Measurements from ENCODE around the gene CARNS1. TPM values are rescaled to one million over a fixed set of nuclear protein-coding genes. Genes with fewer than 3 reads are reported as not detected.

Gene CARNS1
- total RNA-seq, 6 donors from 2014 or later: 0.49 to 4.2 (median 0.89) TPM

- Histone ChIP-seq H3K4me3 (no peak overlapping the region), H3K36me3 (peaks cover 4 to 72% (median 65%) of the 10 kb centered on the region in 4 donors), H3K9me3 (no peaks in the 10 kb centered on the region), H3K4me1 (peaks cover 10 to 28% (median 11%) of the 10 kb centered on the region in 4 donors), H3K27me3 (no peaks in the 10 kb centered on the region), H3K27ac (no peak overlapping the region)
- TF ChIP-seq CTCF (IDR thresholded peaks at IDR 0.05): no peak
- ATAC-seq (ENCODE audit: low FRiP score in 2 of 2) (no peak), DNase-seq (peak in 1 of 2 donors; percentile 75)
- 83 to 92% methylated on average over 10 to 18 of the region's 22 CpGs for WGBS, 2 donors
Measured at GRCh38 chr11:67433536-67434394, 18.3 kb downstream of the CARNS1 start.

- H3K36me3 ChIP-seq: peaks cover 4 to 78% (median 69%) of the 10 kb centered on the region in 4 donors
- no peaks in the 10 kb centered on the region for H3K27me3 ChIP-seq
- DNase-seq (peak in 1 of 2 donors; percentile 80), ATAC-seq (ENCODE audit: low FRiP score in 2 of 2) (no peak)
- no peaks in the 10 kb centered on the region for H3K9me3 ChIP-seq
- WGBS, 2 donors: 77 to 85% methylated on average over 9 to 16 of the region's 23 CpGs
- H3K4me1 ChIP-seq: peaks cover 4 to 28% (median 8%) of the 10 kb centered on the region in 4 donors
- TF ChIP-seq CTCF (IDR thresholded peaks at IDR 0.05): no peak
- H3K4me3 ChIP-seq: no peak overlapping the region
- H3K27ac ChIP-seq: no peak overlapping the region
Measured at GRCh38 chr11:67434395-67434881, 19.0 kb downstream of the CARNS1 start.

- DNase-seq (peak in 1 of 2 donors; percentile 87), ATAC-seq (ENCODE audit: low FRiP score in 2 of 2) (no peak)
- WGBS, 2 donors: 81 to 92% methylated on average over 13 to 25 of the region's 26 CpGs
- Histone ChIP-seq H3K27me3 (no peaks in the 10 kb centered on the region), H3K4me1 (peaks cover 5 to 28% (median 7%) of the 10 kb centered on the region in 4 donors), H3K27ac (peak overlapping the region in 2 of 4 donors; percentile 27 to 52), H3K36me3 (peaks cover 4 to 86% (median 75%) of the 10 kb centered on the region in 4 donors), H3K4me3 (peak overlapping the region in 1 of 4 donors; percentile 42), H3K9me3 (no peaks in the 10 kb centered on the region)
- TF ChIP-seq POLR2AphosphoS5 (IDR thresholded peaks at IDR 0.05): no peak
- TF ChIP-seq EP300 (IDR thresholded peaks at IDR 0.05): no peak
- TF ChIP-seq CTCF (IDR thresholded peaks at IDR 0.05): no peak
- no peak for TF ChIP-seq POLR2A (IDR thresholded peaks at IDR 0.05)
Measured at GRCh38 chr11:67435031-67435726, 19.7 kb downstream of the CARNS1 start.

- peak overlapping the region in 3 of 4 donors; percentile 33 to 42 (median 40) for H3K4me3 ChIP-seq
- TF ChIP-seq EP300 (IDR thresholded peaks at IDR 0.05) (no peak), POLR2AphosphoS5 (IDR thresholded peaks at IDR 0.05) (no peak), POLR2A (IDR thresholded peaks at IDR 0.05) (no peak), CTCF (IDR thresholded peaks at IDR 0.05) (no peak)
- H3K4me1 ChIP-seq: peaks cover 7 to 36% (median 11%) of the 10 kb centered on the region in 4 donors
- DNase-seq (peak in 1 of 2 donors; percentile 84), ATAC-seq (ENCODE audit: low FRiP score in 2 of 2) (no peak)
- peak overlapping the region in 2 of 4 donors; percentile 27 to 52 for H3K27ac ChIP-seq
- no peaks in the 10 kb centered on the region for H3K9me3 ChIP-seq
- no peaks in the 10 kb centered on the region for H3K27me3 ChIP-seq
- peaks cover 4 to 90% (median 79%) of the 10 kb centered on the region in 4 donors for H3K36me3 ChIP-seq
- 80 to 91% methylated on average over 2 to 32 of the region's 38 CpGs for WGBS, 2 donors
Measured at GRCh38 chr11:67435727-67436458, 20.4 kb downstream of the CARNS1 start.

Data from upper lobe of left lung (tissue), 6 donors.